PFSK-1 (cell line): ENCODE measurements around the gene TUBD1.

Experiments used
- FOXP2 ChIP-seq: optimal IDR thresholded peaks from 2 replicates; pipeline ENCODE3; 2011; ENCODE audit warnings: borderline replicate concordance, control low read depth, inconsistent platforms; ENCODE audit not compliant: insufficient read depth; ENCODE audit errors: extremely low read length, extremely low read depth
- POLR2AphosphoS5 ChIP-seq: IDR thresholded peaks from 2 replicates; pipeline ENCODE4 v1.6.1; 2012; ENCODE audit warnings: low read depth, mild to moderate bottlenecking, control low read depth, low read length, moderate library complexity
- REST ChIP-seq, 2 experiments: IDR thresholded peaks; 2 replicates each; pipeline versions ENCODE4 v1.6.1 to v1.8.0; 2011 to 2012; ENCODE audit warnings: low read depth in 2 of 2, low read length in 2 of 2, control low read depth in 1 of 2, inconsistent platforms in 1 of 2, mild to moderate bottlenecking in 1 of 2, moderate library complexity in 1 of 2; ENCODE audit not compliant: insufficient read depth in 1 of 2
- SIN3A ChIP-seq: IDR thresholded peaks from 2 replicates; pipeline ENCODE4 v1.6.1; 2012; ENCODE audit warnings: mild to moderate bottlenecking, low read length, moderate library complexity, borderline replicate concordance; ENCODE audit not compliant: insufficient read depth
- TAF1 ChIP-seq: IDR thresholded peaks from 2 replicates; pipeline ENCODE4 v1.6.1; 2012; ENCODE audit warnings: low read length, control low read depth, borderline replicate concordance; ENCODE audit not compliant: insufficient read depth

GRCh38 chr17:59858167-59858816 lies 34.5 kb downstream of the TUBD1 start:
- TF ChIP-seq REST (IDR thresholded peaks at IDR 0.05; ENCODE audit: insufficient read depth in 1 of 2, low read depth in 2 of 2, low read length in 2 of 2) (no peak), POLR2AphosphoS5 (no peak), TAF1 (no peak), SIN3A (no peak), FOXP2 (no peak)
